ENCODE data around the gene SNX27. TPM values are rescaled to one million over a fixed set of nuclear protein-coding genes. Genes with fewer than 3 reads are reported as not detected.
A peak's percentile ranks its signal among the peaks of the same experiment; 100 is the strongest.

SNX27 gene
- total and polyA plus RNA-seq, 10 of the 15 experiments (the other 5 are each of a cell fraction or from before 2014, with no cell fraction given) = 3.8 to 21.8 (median 12.5) TPM

DNA sequence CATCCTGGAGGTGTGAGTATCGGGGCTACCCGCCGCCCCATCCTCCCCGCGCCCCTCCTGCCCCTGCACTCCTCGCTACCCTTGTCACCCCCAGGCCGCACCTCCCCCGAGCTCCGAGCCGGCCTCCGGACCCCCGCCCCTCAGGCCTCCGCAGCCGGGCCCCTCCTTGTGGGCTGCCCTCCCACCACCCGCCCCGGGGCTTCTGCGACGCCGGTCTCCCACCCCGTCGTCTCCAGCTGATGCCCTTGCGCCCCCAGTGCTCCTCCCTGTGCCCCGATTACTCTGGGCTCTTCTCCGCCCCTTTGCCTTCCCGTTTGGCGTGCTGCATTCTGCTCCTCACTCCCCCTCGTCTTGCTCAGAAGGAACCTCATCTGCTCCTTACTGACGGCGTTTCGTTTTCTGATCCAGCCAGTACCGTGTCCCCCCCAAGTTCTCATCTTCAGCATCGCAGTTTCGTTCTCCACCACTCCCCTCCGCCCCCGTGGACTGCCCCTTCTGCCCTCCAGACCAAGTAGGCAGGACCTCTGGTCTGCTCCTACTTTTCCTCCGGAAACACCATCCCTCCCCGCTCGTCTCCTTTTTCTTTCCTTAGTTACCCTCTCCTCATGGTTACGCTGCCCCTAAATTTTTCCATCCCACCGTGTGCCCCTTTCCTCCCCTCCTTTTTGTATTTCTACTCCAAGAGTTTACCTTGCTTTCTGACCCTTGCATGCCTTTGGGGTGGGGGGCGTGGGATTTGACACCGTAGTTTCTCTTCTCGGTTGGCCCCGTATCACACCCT, 841 bp downstream of the SNX27 start (continued):
- TF ChIP-seq, protein P1, sequence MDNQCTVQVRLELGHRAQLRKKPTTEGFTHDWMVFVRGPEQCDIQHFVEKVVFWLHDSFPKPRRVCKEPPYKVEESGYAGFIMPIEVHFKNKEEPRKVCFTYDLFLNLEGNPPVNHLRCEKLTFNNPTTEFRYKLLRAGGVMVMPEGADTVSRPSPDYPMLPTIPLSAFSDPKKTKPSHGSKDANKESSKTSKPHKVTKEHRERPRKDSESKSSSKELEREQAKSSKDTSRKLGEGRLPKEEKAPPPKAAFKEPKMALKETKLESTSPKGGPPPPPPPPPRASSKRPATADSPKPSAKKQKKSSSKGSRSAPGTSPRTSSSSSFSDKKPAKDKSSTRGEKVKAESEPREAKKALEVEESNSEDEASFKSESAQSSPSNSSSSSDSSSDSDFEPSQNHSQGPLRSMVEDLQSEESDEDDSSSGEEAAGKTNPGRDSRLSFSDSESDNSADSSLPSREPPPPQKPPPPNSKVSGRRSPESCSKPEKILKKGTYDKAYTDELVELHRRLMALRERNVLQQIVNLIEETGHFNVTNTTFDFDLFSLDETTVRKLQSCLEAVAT (IDR thresholded peaks at IDR 0.05) = 0 out of 2 replicates have a peak, but pooled peaks have one; percentile 23
- peak in 1 of 2 experiments; percentile 40; a peak in 1 of 4 replicates for TF ChIP-seq IKZF2 (IDR thresholded peaks at IDR 0.05)
- peak in 1 of 2 experiments; percentile 51; a peak in 1 of 3 replicates for TF ChIP-seq EGR1 (IDR thresholded peaks at IDR 0.05; ENCODE audit: borderline replicate concordance in 1 of 2, low read depth in 2 of 2, low read length in 2 of 2)

DNA sequence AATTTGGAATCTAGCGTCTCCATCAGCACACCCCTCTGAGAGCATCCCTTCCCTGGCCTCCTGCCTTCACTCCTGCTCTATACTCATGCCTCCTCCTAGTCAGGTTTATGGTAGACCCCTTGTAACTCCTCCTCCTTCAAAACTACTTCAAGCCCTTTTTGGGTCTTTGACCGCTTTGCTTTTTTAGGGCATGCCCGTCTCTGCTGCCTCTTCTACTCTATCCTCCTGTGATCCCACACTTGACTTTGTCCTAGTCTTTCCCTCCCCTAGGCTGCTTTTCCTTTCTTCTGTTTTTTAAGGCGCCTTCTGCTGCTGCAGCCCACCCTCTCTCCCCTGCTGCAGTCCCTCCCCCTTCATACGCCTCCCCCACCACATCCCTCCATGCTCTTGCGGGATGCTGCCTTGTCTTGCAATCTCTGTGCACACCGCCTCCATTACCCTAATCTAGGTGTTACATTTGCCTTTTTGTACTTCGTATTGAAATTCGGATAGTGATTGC, 1.5 kb downstream of the SNX27 start:
- Histone ChIP-seq H3K9ac (ENCODE audit: control insufficient read depth, insufficient read depth, low read length) (peak overlapping the region; percentile 73; the same call in 1 of the 2 replicates), H3K9me3 (replicated peaks; ENCODE audit: control insufficient read depth, insufficient read depth, low read length) (no peaks in the 10 kb centered on the region), H3K4me2 (ENCODE audit: control insufficient read depth, insufficient read depth) (peak overlapping the region; percentile 58), H3K27me3 (replicated peaks in 1 of 2; ENCODE audit: control insufficient read depth in 2 of 2, insufficient read depth in 2 of 2, low read length in 1 of 2) (no peaks in the 10 kb centered on the region), H3K79me2 (ENCODE audit: control insufficient read depth, insufficient read depth, low read length) (peaks cover 17% of the 10 kb centered on the region), H4K20me1 (ENCODE audit: control insufficient read depth, insufficient read depth) (no peaks in the 10 kb centered on the region), H3K36me3 (ENCODE audit: control insufficient read depth in 2 of 2, insufficient read depth in 2 of 2, low read length in 1 of 2) (no peaks in the 10 kb centered on the region), H3K4me1 (ENCODE audit: control insufficient read depth, insufficient read depth, low read length) (no peaks in the 10 kb centered on the region), H2AFZ (ENCODE audit: control insufficient read depth, low read depth, low read length) (no peak overlapping the region), H3K27ac (ENCODE audit: control insufficient read depth, insufficient read depth) (no peak overlapping the region), H3K4me3 (peak overlapping the region; percentile 85)
- ChIA-PET POLR2A (no interaction called here), CTCF (no interaction called here), SMC1A (ENCODE audit: uncharacterized antibody, unreplicated experiment) (no interaction called here), RAD21 (ENCODE audit: unreplicated experiment) (no interaction called here)
- FAIRE-seq (no peak), ATAC-seq (no peak), DNase-seq (ENCODE audit: low read depth, low spot score) (no peak)
- in situ Hi-C loops (cut with MboI) (no loop called here), intact Hi-C loops (cut with micrococcal nuclease; ENCODE audit: unreplicated experiment) (no loop called here)
- TF ChIP-seq CBX3 (IDR thresholded peaks at IDR 0.05; ENCODE audit: borderline replicate concordance, low read depth) = no peak
- TF ChIP-seq, protein P2, sequence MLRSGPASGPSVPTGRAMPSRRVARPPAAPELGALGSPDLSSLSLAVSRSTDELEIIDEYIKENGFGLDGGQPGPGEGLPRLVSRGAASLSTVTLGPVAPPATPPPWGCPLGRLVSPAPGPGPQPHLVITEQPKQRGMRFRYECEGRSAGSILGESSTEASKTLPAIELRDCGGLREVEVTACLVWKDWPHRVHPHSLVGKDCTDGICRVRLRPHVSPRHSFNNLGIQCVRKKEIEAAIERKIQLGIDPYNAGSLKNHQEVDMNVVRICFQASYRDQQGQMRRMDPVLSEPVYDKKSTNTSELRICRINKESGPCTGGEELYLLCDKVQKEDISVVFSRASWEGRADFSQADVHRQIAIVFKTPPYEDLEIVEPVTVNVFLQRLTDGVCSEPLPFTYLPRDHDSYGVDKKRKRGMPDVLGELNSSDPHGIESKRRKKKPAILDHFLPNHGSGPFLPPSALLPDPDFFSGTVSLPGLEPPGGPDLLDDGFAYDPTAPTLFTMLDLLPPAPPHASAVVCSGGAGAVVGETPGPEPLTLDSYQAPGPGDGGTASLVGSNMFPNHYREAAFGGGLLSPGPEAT (IDR thresholded peaks at IDR 0.05; ENCODE audit: low read depth) = no peak
- TF ChIP-seq NBN (IDR thresholded peaks at IDR 0.05) = no peak
- no peak for TF ChIP-seq ZNF24 (IDR thresholded peaks at IDR 0.05)
- no peak for TF ChIP-seq RAD51 (IDR thresholded peaks at IDR 0.05)
- no peak for TF ChIP-seq PAX8 (IDR thresholded peaks at IDR 0.05)
- BruUV-seq (replicated peaks) = no TSS peak
- WGBS (ENCODE audit: insufficient coverage, insufficient replicate concordance, low lambda C conversion rate, missing lambda C conversion rate) = 87% methylated on average over 7 of the region's 9 CpGs
